Osteoblast (primary cell): Measurements from ENCODE around the gene SPG11. TPM values are rescaled to one million over a fixed set of nuclear protein-coding genes. Genes with fewer than 3 reads are reported as not detected.
"Not testable (repeated sequence)": the region's sequence is repeated elsewhere in the genome, so short reads cannot be mapped to it uniquely, and the experiment has no call there.

Experiments used
- DNase-seq: peaks from one replicate; pipeline ENCODE4 v3.0.0; 2011; ENCODE audit warnings: low spot score, mixed read lengths; ENCODE audit not compliant: insufficient read length; ENCODE audit errors: missing footprints
- H2AFZ ChIP-seq: 2 replicates; pipeline ENCODE4 v1.6.0; 2011; ENCODE audit warnings: mild to moderate bottlenecking, low read length
- H3K27ac ChIP-seq: 2 replicates; pipeline ENCODE4 v1.5.1; 2011; ENCODE audit warnings: mild to moderate bottlenecking, low read depth, low read length, moderate library complexity
- H3K27me3 ChIP-seq: 2 replicates; pipeline ENCODE4 v1.6.0; 2012; ENCODE audit warnings: mild to moderate bottlenecking, control low read depth, inconsistent platforms, low read length, moderate library complexity; ENCODE audit not compliant: insufficient read depth
- H3K36me3 ChIP-seq: 2 replicates; pipeline ENCODE4 v1.5.1; 2011; ENCODE audit warnings: mild to moderate bottlenecking, low read length, control low read depth, moderate library complexity; ENCODE audit not compliant: insufficient read depth
- H3K4me1 ChIP-seq: 2 replicates; pipeline ENCODE4 v1.5.1; 2011; ENCODE audit warnings: mild to moderate bottlenecking, low read length, control low read depth, moderate library complexity; ENCODE audit not compliant: insufficient read depth
- H3K4me2 ChIP-seq: 2 replicates; pipeline ENCODE4 v1.6.0; 2011; ENCODE audit warnings: mild to moderate bottlenecking, low read length; ENCODE audit not compliant: insufficient read depth
- H3K4me3 ChIP-seq: fragments of 200-600 bp; sonication (generic); 3 replicates; pipeline ENCODE4 v1.5.1; 2012; ENCODE audit warnings: mild to moderate bottlenecking, low read length, inconsistent platforms; ENCODE audit not compliant: insufficient read depth
- H3K79me2 ChIP-seq: 2 replicates; pipeline ENCODE4 v1.6.0; 2012; ENCODE audit warnings: mild to moderate bottlenecking, low read length, control low read depth, inconsistent platforms; ENCODE audit not compliant: insufficient read depth
- H3K9me3 ChIP-seq: 2 replicates; pipeline ENCODE4 v1.5.1; 2011; ENCODE audit warnings: low read depth, low read length, control low read depth
- H4K20me1 ChIP-seq: 2 replicates; pipeline ENCODE4 v1.6.0; 2012; ENCODE audit warnings: mild to moderate bottlenecking, low read length, control low read depth; ENCODE audit not compliant: insufficient read depth
- CTCF ChIP-seq: IDR thresholded peaks from 2 replicates; pipeline ENCODE4 v1.5.1; 2011; ENCODE audit warnings: mild to moderate bottlenecking, low read depth, low read length, moderate library complexity; ENCODE audit errors: extremely low read depth
- total RNA-seq: library from RNA; depleted of rRNA; stranded (reverse); fragments of >200 nt; gene quantifications from 2 replicates; pipeline ENCODE4 v1.2.3, GENCODE V29; 2012

The SPG11 gene
- total RNA-seq, 1 donor, result 95.9 TPM

GRCh38 chr15:44706401-44706800 lies 42.9 kb upstream of the SPG11 start:
- no peak for TF ChIP-seq CTCF

GRCh38 chr15:44705986-44706385 lies 42.5 kb upstream of the SPG11 start:
- DNase-seq, result no peak
- H4K20me1 ChIP-seq, result no peaks in the 10 kb centered on the region
- H3K4me3 ChIP-seq, result no peak overlapping the region
- H3K27ac ChIP-seq, result no peak overlapping the region
- H3K79me2 ChIP-seq, result peaks cover 11% of the 10 kb centered on the region
- H3K36me3 ChIP-seq, result no peaks in the 10 kb centered on the region
- peaks cover 3% of the 10 kb centered on the region for H3K4me1 ChIP-seq
- H2AFZ ChIP-seq, result no peak overlapping the region
- H3K4me2 ChIP-seq, result no peak overlapping the region
- TF ChIP-seq CTCF, result no peak
- no peaks in the 10 kb centered on the region for H3K9me3 ChIP-seq
- H3K27me3 ChIP-seq, result no peaks in the 10 kb centered on the region

More at GRCh38 chr15:44706401-44706800, 42.9 kb upstream of the SPG11 start:
- no peak overlapping the region for H3K4me3 ChIP-seq
- no peak overlapping the region for H2AFZ ChIP-seq
- no peak overlapping the region for H3K4me2 ChIP-seq
- H3K4me1 ChIP-seq, result peaks cover 3% of the 10 kb centered on the region
- DNase-seq, result no peak
- no peaks in the 10 kb centered on the region for H4K20me1 ChIP-seq
- no peaks in the 10 kb centered on the region for H3K27me3 ChIP-seq
- H3K9me3 ChIP-seq, result no peaks in the 10 kb centered on the region
- H3K79me2 ChIP-seq, result peaks cover 15% of the 10 kb centered on the region
- H3K36me3 ChIP-seq, result no peaks in the 10 kb centered on the region
- H3K27ac ChIP-seq, result no peak overlapping the region

- H3K36me3 ChIP-seq, H4K20me1 ChIP-seq, H3K79me2 ChIP-seq, H3K4me1 ChIP-seq, DNase-seq, H2AFZ ChIP-seq, H3K9me3 ChIP-seq, H3K4me3 ChIP-seq, H3K27ac ChIP-seq, H3K4me2 ChIP-seq: not testable (repeated sequence)
- H3K27me3 ChIP-seq, result peaks cover 13% of the 10 kb centered on the region
Measured at GRCh38 chr15:44700676-44701075, 37.2 kb upstream of the SPG11 start.

- Histone ChIP-seq H3K36me3 (no peaks in the 10 kb centered on the region), H3K9me3 (no peaks in the 10 kb centered on the region), H3K79me2 (no peaks in the 10 kb centered on the region), H4K20me1 (no peaks in the 10 kb centered on the region), H3K27me3 (peaks cover 13% of the 10 kb centered on the region), H3K4me2 (no peak overlapping the region), H3K4me3 (no peak overlapping the region), H3K27ac (no peak overlapping the region), H3K4me1 (no peaks in the 10 kb centered on the region), H2AFZ (no peak overlapping the region)
- no peak for TF ChIP-seq CTCF
- no peak for DNase-seq
Measured at GRCh38 chr15:44698641-44699040, 35.2 kb upstream of the SPG11 start.
